Natural killer cell treated with Interleukin-12 subunit alpha and Interleukin-12 subunit beta and Interleukin-15 and Interleukin-18, amount 100 ng/mL, for 72 hours (primary cell): Measurements from ENCODE around the gene MAML2. TPM values are rescaled to one million over a fixed set of nuclear protein-coding genes. Genes with fewer than 3 reads are reported as not detected.

Source experiments
- ATAC-seq, 2 donors: fragments of 150-1000 bp; cut with Tn5 transposase in 1 of 2; sonication (Bioruptor Pico), chemical (Tn5 transposase) in 1 of 2; 2 replicates each; pipeline ENCODE4 v1.10.0; 2021
- DNase-seq: peaks from one replicate; pipeline ENCODE4 v3.0.0; 2022; ENCODE audit warnings: low spot score
- H3K27ac Mint-ChIP-seq, 2 donors: 1 replicate in 1 of 2; 2 replicates in 1 of 2; pipeline ENCODE4 v1.8.0; 2022; ENCODE audit warnings: mixed read lengths in 2 of 2, mild to moderate bottlenecking in 1 of 2, moderate library complexity in 1 of 2
- H3K27me3 Mint-ChIP-seq, 2 donors: 1 replicate in 1 of 2; 2 replicates in 1 of 2; pipeline ENCODE4 v1.8.0; 2022; ENCODE audit warnings: mixed read lengths in 2 of 2
- H3K36me3 Mint-ChIP-seq: one replicate; pipeline ENCODE4 v1.8.0; 2022; ENCODE audit warnings: mixed read lengths
- H3K4me1 Mint-ChIP-seq, 2 donors: 1 replicate in 1 of 2; 2 replicates in 1 of 2; pipeline ENCODE4 v1.8.0; 2022; ENCODE audit warnings: low read depth in 2 of 2, mixed read lengths in 2 of 2, mild to moderate bottlenecking in 1 of 2
- H3K4me3 Mint-ChIP-seq: one replicate; pipeline ENCODE4 v1.8.0; 2022; ENCODE audit warnings: mixed read lengths
- H3K9me3 Mint-ChIP-seq: 2 replicates; pipeline ENCODE4 v1.8.0; 2022; ENCODE audit warnings: mixed read lengths
- total RNA-seq, 2 donors: library from RNA; stranded (reverse); gene quantifications; one replicate each; pipeline ENCODE4 v1.2.3, GENCODE V29; 2022

The MAML2 gene
- total RNA-seq, 2 donors from 2014 or later, result 15.9 to 21.9 TPM

GRCh38 chr11:96234866-96235441, 108.0 kb downstream of the MAML2 start:
- Mint-ChIP-seq H3K4me1 (peaks cover 20 to 38% of the 10 kb centered on the region in 2 donors), H3K9me3 (no peaks in the 10 kb centered on the region), H3K27me3 (no peaks in the 10 kb centered on the region), H3K27ac (peak overlapping the region; percentile 88 to 92), H3K36me3 (no peaks in the 10 kb centered on the region), H3K4me3 (peak overlapping the region; percentile 65)
- DNase-seq, result no peak
- ATAC-seq, result no peak

GRCh38 chr11:96232132-96232531, 110.9 kb downstream of the MAML2 start:
- ATAC-seq (no peak), DNase-seq (no peak)
- Mint-ChIP-seq H3K36me3 (no peaks in the 10 kb centered on the region), H3K27me3 (no peaks in the 10 kb centered on the region), H3K27ac (no peak overlapping the region), H3K4me3 (no peak overlapping the region), H3K4me1 (peaks cover 25 to 54% of the 10 kb centered on the region in 2 donors), H3K9me3 (no peaks in the 10 kb centered on the region)

DNA sequence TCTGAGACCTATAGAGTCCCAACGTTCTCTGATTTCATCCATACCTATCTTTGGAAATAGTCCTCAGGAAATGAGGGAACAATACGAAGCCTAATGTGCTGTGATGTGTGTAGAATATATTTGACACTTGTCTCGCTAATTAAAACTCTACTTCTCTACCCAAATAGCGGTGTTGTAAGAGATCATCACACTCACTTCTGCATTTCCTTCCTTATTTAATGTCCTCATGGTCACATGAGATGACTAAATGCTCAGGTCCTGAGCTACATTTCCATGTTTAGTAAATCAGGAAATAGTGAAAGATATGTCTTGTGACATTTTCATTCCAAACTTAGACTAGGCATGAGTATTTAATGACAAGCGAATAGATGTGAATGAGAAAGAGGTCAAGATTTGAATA, 112.3 kb downstream of the MAML2 start:
- H3K4me3 Mint-ChIP-seq, result no peak overlapping the region
- no peak for ATAC-seq
- H3K4me1 Mint-ChIP-seq, result peaks cover 22 to 47% of the 10 kb centered on the region in 2 donors
- H3K27me3 Mint-ChIP-seq, result no peaks in the 10 kb centered on the region
- no peak for DNase-seq
- peak overlapping the region in 1 of 2 donors; percentile 14 for H3K27ac Mint-ChIP-seq
- H3K9me3 Mint-ChIP-seq, result no peaks in the 10 kb centered on the region
- no peaks in the 10 kb centered on the region for H3K36me3 Mint-ChIP-seq

DNA sequence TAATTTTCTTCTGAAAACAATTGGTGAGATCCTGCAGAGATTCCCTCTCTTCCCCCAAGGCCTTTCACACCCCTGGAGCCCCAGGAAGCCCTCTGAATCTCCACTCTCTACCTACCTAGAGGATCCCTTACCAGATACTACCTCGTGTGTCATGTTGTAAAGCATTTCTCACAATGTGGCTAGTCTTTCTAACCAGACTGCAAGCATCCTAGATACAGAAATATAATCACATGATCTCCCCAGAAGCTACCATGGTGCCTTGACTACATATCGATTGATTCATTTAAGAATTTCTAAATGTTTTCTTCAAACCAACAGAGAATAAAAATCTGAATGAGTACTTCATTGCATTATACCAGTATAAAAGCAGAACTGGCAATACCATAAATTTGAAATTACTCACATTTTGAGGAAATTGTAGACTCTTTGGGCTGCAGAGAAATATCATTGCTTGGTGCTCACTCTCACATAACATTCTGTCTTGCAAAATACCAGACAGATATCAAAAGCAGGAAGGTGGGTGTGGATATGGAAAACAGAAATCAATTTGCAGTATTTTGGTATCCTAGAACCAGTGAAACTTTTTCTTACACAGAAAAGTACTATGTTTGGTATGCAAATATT, 113.5 kb downstream of the MAML2 start:
- H3K27ac Mint-ChIP-seq, result peak overlapping the region; percentile 13 to 67
- no peaks in the 10 kb centered on the region for H3K36me3 Mint-ChIP-seq
- peaks cover 24 to 43% of the 10 kb centered on the region in 2 donors for H3K4me1 Mint-ChIP-seq
- H3K4me3 Mint-ChIP-seq, result peak overlapping the region; percentile 8
- peak in 1 of 2 donors; percentile 54 for ATAC-seq
- H3K9me3 Mint-ChIP-seq, result no peaks in the 10 kb centered on the region
- DNase-seq, result no peak
- H3K27me3 Mint-ChIP-seq, result no peaks in the 10 kb centered on the region

GRCh38 chr11:96228910-96229309, 114.1 kb downstream of the MAML2 start:
- Mint-ChIP-seq H3K27ac (peak overlapping the region; percentile 13 to 67), H3K4me1 (peaks cover 26 to 43% of the 10 kb centered on the region in 2 donors)
- no peak for ATAC-seq

GRCh38 chr11:96228473-96228891, 114.5 kb downstream of the MAML2 start:
- ATAC-seq (no peak), DNase-seq (no peak)
- H3K4me1 Mint-ChIP-seq, result peaks cover 24 to 39% of the 10 kb centered on the region in 2 donors
- no peak overlapping the region for H3K4me3 Mint-ChIP-seq
- no peaks in the 10 kb centered on the region for H3K36me3 Mint-ChIP-seq
- peak overlapping the region; percentile 13 to 67 for H3K27ac Mint-ChIP-seq
- no peaks in the 10 kb centered on the region for H3K27me3 Mint-ChIP-seq
- H3K9me3 Mint-ChIP-seq, result no peaks in the 10 kb centered on the region

More at GRCh38 chr11:96228910-96229309, 114.1 kb downstream of the MAML2 start:
- no peaks in the 10 kb centered on the region for H3K27me3 Mint-ChIP-seq
- H3K9me3 Mint-ChIP-seq, result no peaks in the 10 kb centered on the region
- no peak overlapping the region for H3K4me3 Mint-ChIP-seq
- no peak for DNase-seq
- no peaks in the 10 kb centered on the region for H3K36me3 Mint-ChIP-seq

DNA sequence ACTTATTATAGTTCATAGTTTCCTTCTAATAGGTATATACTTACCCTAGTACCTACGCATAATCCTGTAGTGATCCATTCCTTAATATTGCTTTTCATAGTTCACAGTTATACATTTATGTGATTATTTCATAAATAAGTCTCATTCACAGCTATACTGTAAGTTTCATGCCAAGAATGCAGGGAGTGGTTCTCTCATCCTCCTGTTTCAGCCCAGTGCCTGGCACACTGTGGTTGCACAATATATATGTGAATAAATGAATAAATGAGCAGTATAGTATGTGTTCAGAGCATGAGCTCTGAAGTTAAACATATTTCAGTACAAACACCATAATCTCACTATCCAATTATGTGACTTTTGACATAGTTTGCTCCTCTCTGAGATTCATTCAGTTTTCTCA, 115.8 kb downstream of the MAML2 start:
- Mint-ChIP-seq H3K27ac (peak overlapping the region in 1 of 2 donors; percentile 67), H3K36me3 (no peaks in the 10 kb centered on the region)

GRCh38 chr11:96223083-96223482, 119.9 kb downstream of the MAML2 start:
- Mint-ChIP-seq H3K36me3 (no peaks in the 10 kb centered on the region), H3K27me3 (no peaks in the 10 kb centered on the region), H3K4me1 (peaks cover 34% of the 10 kb centered on the region in 2 donors), H3K27ac (peak overlapping the region in 1 of 2 donors; percentile 35), H3K4me3 (no peak overlapping the region), H3K9me3 (no peaks in the 10 kb centered on the region)
- no peak for DNase-seq
- no peak for ATAC-seq

More for the DNA sequence above, 115.8 kb downstream of the MAML2 start:
- Mint-ChIP-seq H3K4me3 (no peak overlapping the region), H3K4me1 (peaks cover 28 to 40% of the 10 kb centered on the region in 2 donors), H3K9me3 (no peaks in the 10 kb centered on the region), H3K27me3 (no peaks in the 10 kb centered on the region)
- no peak for ATAC-seq
- no peak for DNase-seq

GRCh38 chr11:96222102-96222501, 120.9 kb downstream of the MAML2 start:
- Mint-ChIP-seq H3K9me3 (no peaks in the 10 kb centered on the region), H3K27ac (peak overlapping the region in 1 of 2 donors; percentile 16), H3K27me3 (no peaks in the 10 kb centered on the region), H3K4me1 (peaks cover 37 to 40% of the 10 kb centered on the region in 2 donors), H3K36me3 (no peaks in the 10 kb centered on the region), H3K4me3 (peak overlapping the region; percentile 3)
- no peak for ATAC-seq
- no peak for DNase-seq

GRCh38 chr11:96221244-96222070, 121.5 kb downstream of the MAML2 start:
- peak in 1 of 2 donors; percentile 46 for ATAC-seq
- peak overlapping the region in 1 of 2 donors; percentile 16 for H3K27ac Mint-ChIP-seq
- DNase-seq, result no peak
- H3K4me3 Mint-ChIP-seq, result no peak overlapping the region
- H3K27me3 Mint-ChIP-seq, result no peaks in the 10 kb centered on the region
- H3K4me1 Mint-ChIP-seq, result peaks cover 41 to 44% of the 10 kb centered on the region in 2 donors
- H3K9me3 Mint-ChIP-seq, result no peaks in the 10 kb centered on the region
- H3K36me3 Mint-ChIP-seq, result no peaks in the 10 kb centered on the region

DNA sequence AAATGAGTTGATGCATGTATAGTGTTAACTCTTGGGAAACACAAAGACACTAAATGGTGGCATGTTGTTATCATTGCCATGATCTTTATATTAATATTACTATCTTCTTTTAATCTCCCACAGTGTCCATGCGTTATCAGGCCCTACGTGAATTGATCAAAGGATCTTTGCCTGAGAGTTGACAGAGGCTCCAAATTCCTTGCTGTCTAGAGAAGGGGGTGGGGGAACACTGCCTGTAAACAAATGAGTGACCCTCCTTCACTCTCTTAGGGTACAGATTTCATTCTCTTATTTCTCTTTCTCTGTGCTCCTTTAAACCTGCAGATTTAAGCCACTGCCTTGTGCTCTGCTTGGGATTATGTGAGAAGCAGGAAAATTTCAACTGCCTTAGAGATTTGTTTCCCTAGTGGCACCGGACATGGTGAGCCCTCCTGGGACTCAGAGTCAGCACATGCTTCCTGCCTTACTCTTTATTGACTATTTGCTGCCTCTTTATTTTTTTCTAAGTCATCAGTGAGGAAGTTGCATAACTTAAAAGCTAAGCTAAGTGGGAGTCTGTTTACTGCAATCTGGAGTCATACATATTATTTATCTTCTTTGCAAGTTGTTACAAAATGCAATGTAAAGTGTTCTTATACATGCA, 122.9 kb downstream of the MAML2 start:
- Mint-ChIP-seq H3K4me3 (peak overlapping the region; percentile 54), H3K4me1 (peaks cover 50 to 56% of the 10 kb centered on the region in 2 donors), H3K27me3 (no peaks in the 10 kb centered on the region), H3K27ac (peak overlapping the region; percentile 70 to 85), H3K9me3 (no peaks in the 10 kb centered on the region), H3K36me3 (no peaks in the 10 kb centered on the region)
- DNase-seq (no peak), ATAC-seq (peak; percentile 52 to 59)

GRCh38 chr11:96218901-96219300, 124.1 kb downstream of the MAML2 start:
- H3K4me3 Mint-ChIP-seq, result no peak overlapping the region
- ATAC-seq (no peak), DNase-seq (no peak)
- H3K27me3 Mint-ChIP-seq, result no peaks in the 10 kb centered on the region
- H3K4me1 Mint-ChIP-seq, result peaks cover 48 to 55% of the 10 kb centered on the region in 2 donors
- H3K27ac Mint-ChIP-seq, result peak overlapping the region in 1 of 2 donors; percentile 85
- no peaks in the 10 kb centered on the region for H3K36me3 Mint-ChIP-seq
- H3K9me3 Mint-ChIP-seq, result no peaks in the 10 kb centered on the region

- DNase-seq (no peak), ATAC-seq (no peak)
- Mint-ChIP-seq H3K4me1 (peaks cover 51 to 56% of the 10 kb centered on the region in 2 donors), H3K4me3 (no peak overlapping the region), H3K27me3 (no peaks in the 10 kb centered on the region), H3K27ac (no peak overlapping the region), H3K36me3 (no peaks in the 10 kb centered on the region), H3K9me3 (no peaks in the 10 kb centered on the region)
Measured at GRCh38 chr11:96218006-96218405, 125.0 kb downstream of the MAML2 start.
